Mammary epithelial cell (primary cell): Measurements from ENCODE around the gene CENPX.
"Not testable (repeated sequence)": the region's sequence is repeated elsewhere in the genome, so short reads cannot be mapped to it uniquely, and the experiment has no call there.

Source experiments
- EZH2 ChIP-seq: IDR thresholded peaks from 2 replicates; pipeline ENCODE4 v1.6.1; 2012; ENCODE audit warnings: low read length, inconsistent platforms, borderline replicate concordance
- TF ChIP-seq, protein P1 (sequence below), 2 donors: IDR thresholded peaks in 1 of 2; conservative IDR thresholded peaks in 1 of 2; 2 replicates each; pipeline ENCODE4 v1.5.1; 2011 to 2012; ENCODE audit warnings: inconsistent platforms in 2 of 2, low read length in 2 of 2, mild to moderate bottlenecking in 2 of 2, control low read depth in 1 of 2, low read depth in 1 of 2; ENCODE audit not compliant: insufficient read depth in 1 of 2; ENCODE audit errors: extremely low read depth in 1 of 2

DNA sequence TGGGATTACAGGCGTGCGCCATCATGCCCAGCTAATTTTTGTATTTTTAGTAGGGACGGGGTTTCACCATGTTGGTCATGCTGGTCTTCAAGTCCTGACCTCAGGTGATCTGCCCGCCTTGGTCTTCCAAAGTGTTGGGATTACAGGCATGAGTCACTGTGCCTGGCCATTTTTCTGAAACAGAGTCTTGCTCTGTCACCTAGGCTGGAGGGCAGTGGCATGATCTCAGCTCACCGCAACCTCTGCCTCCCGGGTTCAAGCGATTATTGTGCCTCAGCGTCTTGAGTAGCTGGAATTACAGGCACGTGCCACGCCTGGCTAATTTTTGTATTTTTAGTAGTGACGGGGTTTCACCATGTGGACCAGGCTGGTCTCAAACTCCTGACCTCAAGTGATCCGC, 41.2 kb downstream of the CENPX start:
- TF ChIP-seq, protein P1, sequence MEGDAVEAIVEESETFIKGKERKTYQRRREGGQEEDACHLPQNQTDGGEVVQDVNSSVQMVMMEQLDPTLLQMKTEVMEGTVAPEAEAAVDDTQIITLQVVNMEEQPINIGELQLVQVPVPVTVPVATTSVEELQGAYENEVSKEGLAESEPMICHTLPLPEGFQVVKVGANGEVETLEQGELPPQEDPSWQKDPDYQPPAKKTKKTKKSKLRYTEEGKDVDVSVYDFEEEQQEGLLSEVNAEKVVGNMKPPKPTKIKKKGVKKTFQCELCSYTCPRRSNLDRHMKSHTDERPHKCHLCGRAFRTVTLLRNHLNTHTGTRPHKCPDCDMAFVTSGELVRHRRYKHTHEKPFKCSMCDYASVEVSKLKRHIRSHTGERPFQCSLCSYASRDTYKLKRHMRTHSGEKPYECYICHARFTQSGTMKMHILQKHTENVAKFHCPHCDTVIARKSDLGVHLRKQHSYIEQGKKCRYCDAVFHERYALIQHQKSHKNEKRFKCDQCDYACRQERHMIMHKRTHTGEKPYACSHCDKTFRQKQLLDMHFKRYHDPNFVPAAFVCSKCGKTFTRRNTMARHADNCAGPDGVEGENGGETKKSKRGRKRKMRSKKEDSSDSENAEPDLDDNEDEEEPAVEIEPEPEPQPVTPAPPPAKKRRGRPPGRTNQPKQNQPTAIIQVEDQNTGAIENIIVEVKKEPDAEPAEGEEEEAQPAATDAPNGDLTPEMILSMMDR (conservative IDR thresholded peaks at IDR 0.05 in 1 of 2, IDR thresholded peaks at IDR 0.05 in 1 of 2; ENCODE audit: extremely low read depth in 1 of 2, insufficient read depth in 1 of 2, low read depth in 1 of 2, low read length in 2 of 2), result not testable (repeated sequence)
- not testable (repeated sequence) for TF ChIP-seq EZH2
